RKO (cell line): Measurements from ENCODE around the gene EVA1B.

Experiments
- DNase-seq: peaks from one replicate; pipeline ENCODE4 v3.0.0-alpha.2; 2016; ENCODE audit warnings: low spot score

The EVA1B gene

GRCh38 chr1:36345353-36345752, 21.9 kb upstream of the EVA1B start:
- no peak for DNase-seq

- DNase-seq: no peak
These were observed 20.9 kb upstream of the EVA1B start for GRCh38 chr1:36344395-36344680.

GRCh38 chr1:36343651-36344394, 20.4 kb upstream of the EVA1B start:
- no peak for DNase-seq

GRCh38 chr1:36342426-36343185, 19.2 kb upstream of the EVA1B start:
- DNase-seq: peak; percentile 51

GRCh38 chr1:36341626-36342320, 18.3 kb upstream of the EVA1B start:
- DNase-seq: no peak

GRCh38 chr1:36339615-36340014, 16.2 kb upstream of the EVA1B start:
- DNase-seq: no peak

GRCh38 chr1:36339215-36339614, 15.8 kb upstream of the EVA1B start:
- DNase-seq: no peak

- DNase-seq: no peak
These were observed 14.4 kb upstream of the EVA1B start for GRCh38 chr1:36337830-36338229.

GRCh38 chr1:36330940-36331339, 7.5 kb upstream of the EVA1B start:
- no peak for DNase-seq

- no peak for DNase-seq
These were observed 6.4 kb upstream of the EVA1B start for GRCh38 chr1:36329817-36330216.

- no peak for DNase-seq
These were observed 5.3 kb upstream of the EVA1B start for GRCh38 chr1:36328713-36329112.

GRCh38 chr1:36328088-36328480, 4.6 kb upstream of the EVA1B start:
- no peak for DNase-seq

GRCh38 chr1:36327421-36328087, 4.1 kb upstream of the EVA1B start:
- no peak for DNase-seq

GRCh38 chr1:36326499-36326898, 3.1 kb upstream of the EVA1B start:
- no peak for DNase-seq

GRCh38 chr1:36324353-36324703, 883 bp upstream of the EVA1B start:
- no peak for DNase-seq

- DNase-seq: peak; percentile 45
These were observed 434 bp downstream of the EVA1B start for GRCh38 chr1:36322786-36323635.

- no peak for DNase-seq
These were observed 1.2 kb downstream of the EVA1B start for GRCh38 chr1:36322041-36322785.

- DNase-seq: no peak
These were observed 2.1 kb downstream of the EVA1B start for GRCh38 chr1:36321119-36321951.

- DNase-seq: no peak
These were observed 2.7 kb downstream of the EVA1B start for GRCh38 chr1:36320767-36321118.

- DNase-seq: no peak
These were observed 3.1 kb downstream of the EVA1B start for GRCh38 chr1:36320291-36320761.
